Thyroid gland (tissue), 4 donors: ENCODE measurements around the gene CAMK1D.

Source experiments
- CTCF ChIP-seq, 6 experiments: fragments of 200-600 bp in 3 of 6; fragments of 450-650 bp in 3 of 6; sonication (generic) in 3 of 6; IDR thresholded peaks; one replicate each; pipeline ENCODE4 v1.5.1; 2016 to 2019; ENCODE audit warnings: antibody characterized with exemption in 6 of 6, mild to moderate bottlenecking in 2 of 6, inconsistent platforms in 1 of 6, moderate library complexity in 1 of 6
- POLR2A ChIP-seq, 2 donors: fragments of 450-650 bp; IDR thresholded peaks; one replicate each; pipeline ENCODE4 v1.6.1; 2017; ENCODE audit warnings: antibody characterized with exemption in 2 of 2, mild to moderate bottlenecking in 2 of 2, moderate library complexity in 1 of 2

- TF ChIP-seq POLR2A (IDR thresholded peaks at IDR 0.05) (no peak), CTCF (IDR thresholded peaks at IDR 0.05) (no peak)
These were observed 371.1 kb downstream of the CAMK1D start for GRCh38 chr10:12720217-12720981.
